IMR-90 (cell line): ENCODE results near the gene MARF1. TPM values are rescaled to one million over a fixed set of nuclear protein-coding genes. Genes with fewer than 3 reads are reported as not detected.

Source experiments
- ATAC-seq: fragments of 200-7000 bp; cut with Tn5 transposase; 2 replicates; pipeline ENCODE4 v1.9.1; 2020; ENCODE audit warnings: low read depth, mild to moderate bottlenecking, moderate library complexity
- BruUV-seq: library from RNA; stranded (reverse); fragments of 400-500 nt; replicated peaks from 2 replicates; lab custom pipeline; 2021; lab: Mats Ljungman, UMichigan
- CTCF ChIA-PET: fragments of 300-600 bp; formaldehyde crosslinking; extraction: SDS; loops from one replicate; lab custom pipeline; 2021; ENCODE audit warnings: antibody characterized with exemption; lab: Yijun Ruan, JAX
- POLR2A ChIA-PET: fragments of 300-600 bp; sonication (Branson Sonifier 250); formaldehyde crosslinking; loops from one replicate; lab custom pipeline; 2022; ENCODE audit warnings: antibody characterized with exemption; ENCODE audit not compliant: unreplicated experiment; lab: Charles Lee
- DNase-seq: peaks from one replicate; pipeline ENCODE4 v3.0.0; 2013
- H2AFZ ChIP-seq: replicated peaks from 2 replicates; pipeline ENCODE3; 2013; ENCODE audit warnings: low read length, mild to moderate bottlenecking; ENCODE audit not compliant: poor library complexity
- H2AK5ac ChIP-seq: 2 replicates; pipeline ENCODE4 v1.6.1; 2013; ENCODE audit warnings: low read depth, low read length, inconsistent platforms
- H2AK9ac ChIP-seq: replicated peaks from 2 replicates; pipeline ENCODE3; 2013; ENCODE audit warnings: mild to moderate bottlenecking, low read depth, low read length, moderate library complexity; ENCODE audit not compliant: poor library complexity
- H2BK120ac ChIP-seq: 2 replicates; pipeline ENCODE4 v1.6.1; 2013; ENCODE audit warnings: low read depth, low read length, inconsistent platforms
- H2BK15ac ChIP-seq: 3 replicates; pipeline ENCODE4 v1.6.1; 2013; ENCODE audit warnings: low read depth, low read length, inconsistent platforms
- H2BK20ac ChIP-seq: 2 replicates; pipeline ENCODE4 v1.6.1; 2013; ENCODE audit warnings: low read depth, mild to moderate bottlenecking, inconsistent platforms, low read length, moderate library complexity
- H2BK5ac ChIP-seq: 2 replicates; pipeline ENCODE4 v1.6.1; 2013; ENCODE audit warnings: mild to moderate bottlenecking, low read depth, low read length, inconsistent platforms; ENCODE audit not compliant: poor library complexity, severe bottlenecking
- H3K14ac ChIP-seq: replicated peaks from 2 replicates; pipeline ENCODE4 v1.6.1; 2013; ENCODE audit warnings: low read depth, low read length, inconsistent platforms
- H3K18ac ChIP-seq: 2 replicates; pipeline ENCODE4 v1.6.1; 2013; ENCODE audit warnings: low read depth, low read length, control low read depth
- H3K23ac ChIP-seq: 2 replicates; pipeline ENCODE4 v1.6.1; 2013; ENCODE audit warnings: low read depth, low read length, inconsistent platforms
- H3K27ac ChIP-seq: 2 replicates; pipeline ENCODE4 v1.5.1; 2013; ENCODE audit warnings: mild to moderate bottlenecking, control low read depth, low read length; ENCODE audit not compliant: insufficient read depth
- H3K27me3 ChIP-seq: 2 replicates; pipeline ENCODE4 v1.6.1; 2013; ENCODE audit warnings: low read length; ENCODE audit not compliant: control insufficient read depth, insufficient read depth
- H3K36me3 ChIP-seq: 2 replicates; pipeline ENCODE4 v1.6.1; 2013; ENCODE audit warnings: low read length, mixed read lengths; ENCODE audit not compliant: control insufficient read depth, insufficient read depth
- H3K4ac ChIP-seq: 2 replicates; pipeline ENCODE4 v1.6.1; 2013; ENCODE audit warnings: low read depth, low read length, inconsistent platforms
- H3K4me1 ChIP-seq: 2 replicates; pipeline ENCODE4 v1.6.1; 2013; ENCODE audit warnings: low read length, mixed read lengths; ENCODE audit not compliant: control insufficient read depth, insufficient read depth
- H3K4me2 ChIP-seq: 2 replicates; pipeline ENCODE4 v1.6.1; 2013; ENCODE audit warnings: low read depth, mild to moderate bottlenecking, control low read depth, low read length, moderate library complexity
- H3K4me3 ChIP-seq: 2 replicates; pipeline ENCODE4 v1.5.1; 2013; ENCODE audit warnings: low read depth, mild to moderate bottlenecking, control low read depth, low read length, moderate library complexity; ENCODE audit not compliant: insufficient read depth
- H3K56ac ChIP-seq: 2 replicates; pipeline ENCODE4 v1.6.1; 2013; ENCODE audit warnings: low read length, inconsistent platforms; ENCODE audit not compliant: insufficient read depth; ENCODE audit errors: extremely low read depth
- H3K79me1 ChIP-seq, 2 experiments: 2 replicates each; pipeline ENCODE4 v1.6.1; 2013; ENCODE audit warnings: low read length in 2 of 2, inconsistent platforms in 1 of 2, low read depth in 1 of 2
- H3K9ac ChIP-seq: 2 replicates; pipeline ENCODE4 v1.6.1; 2013; ENCODE audit warnings: low read depth, low read length, control low read depth
- H3K9me1 ChIP-seq: 2 replicates; pipeline ENCODE4 v1.6.1; 2013; ENCODE audit warnings: low read length, inconsistent platforms; ENCODE audit not compliant: insufficient read depth
- H3K9me3 ChIP-seq: 2 replicates; pipeline ENCODE4 v1.6.1; 2013; ENCODE audit warnings: low read length; ENCODE audit not compliant: control insufficient read depth, insufficient read depth
- H4K20me1 ChIP-seq: 2 replicates; pipeline ENCODE4 v1.6.1; 2013; ENCODE audit warnings: low read length, inconsistent platforms; ENCODE audit not compliant: insufficient read depth
- H4K5ac ChIP-seq: 2 replicates; pipeline ENCODE4 v1.6.1; 2013; ENCODE audit warnings: mild to moderate bottlenecking, low read depth, low read length, control low read depth
- H4K8ac ChIP-seq, 2 experiments: 2 replicates each; pipeline ENCODE4 v1.6.1; 2013; ENCODE audit warnings: low read depth in 2 of 2, low read length in 2 of 2, control low read depth in 1 of 2, inconsistent platforms in 1 of 2
- H4K91ac ChIP-seq: 2 replicates; pipeline ENCODE4 v1.6.1; 2013; ENCODE audit warnings: low read depth, low read length, inconsistent platforms; ENCODE audit not compliant: insufficient read depth
- CHD1 ChIP-seq: IDR thresholded peaks from 2 replicates; pipeline ENCODE4 v1.6.1; 2012; ENCODE audit warnings: low read depth, low read length, improper control_type of control experiment
- ELK1 ChIP-seq: fragments of 150-350 bp; IDR thresholded peaks from 2 replicates; pipeline ENCODE4 v1.6.1; 2016; ENCODE audit warnings: low read depth, mild to moderate bottlenecking, low read length, moderate library complexity, borderline replicate concordance
- MAFK ChIP-seq: IDR thresholded peaks from 2 replicates; pipeline ENCODE4 v1.6.1; 2012; ENCODE audit warnings: low read depth, low read length, improper control_type of control experiment
- MAZ ChIP-seq: IDR thresholded peaks from 2 replicates; pipeline ENCODE4 v1.6.1; 2012; ENCODE audit warnings: low read depth, mild to moderate bottlenecking, low read length, improper control_type of control experiment, moderate library complexity, borderline replicate concordance
- RFX5 ChIP-seq: IDR thresholded peaks from 2 replicates; pipeline ENCODE4 v1.8.0; 2012; ENCODE audit warnings: low read depth, mild to moderate bottlenecking, low read length, moderate library complexity
- WGBS, 2 experiments: methylation state at CpG; one replicate each; pipeline versions ENCODE4 v1.1.5 to v1.1.7; 2013; ENCODE audit warnings: missing lambda C conversion rate in 2 of 2; ENCODE audit not compliant: insufficient read length in 1 of 2; ENCODE audit errors: extremely low coverage in 2 of 2; 5-methylcytosine and 5-hydroxymethylcytosine counted together
- dilution Hi-C: fragments of 300-500 bp; cut with HindIII; formaldehyde crosslinking; loops from one replicate; pipeline ENCODE4 v1.14.3; 2018; ENCODE audit warnings: low sequenced_read_pairs; ENCODE audit not compliant: unreplicated experiment
- in situ Hi-C: fragments of 300-500 bp; cut with MboI; formaldehyde crosslinking; loops from 3 replicates; pipeline ENCODE4 v1.14.3; 2019; ENCODE audit warnings: low sequenced_read_pairs, inconsistent platforms, mixed read lengths
- intact Hi-C: fragments of 100-400 bp; cut with micrococcal nuclease; formaldehyde crosslinking; loops from 2 replicates; pipeline ENCODE4 v1.10.0; 2022
- polyA plus RNA-seq, 3 experiments: library from polyadenylated mRNA; depleted of rRNA; stranded (reverse); fragments of >200 nt; gene quantifications; 2 replicates each; pipeline ENCODE4 v1.2.3, GENCODE V29; 2012; ENCODE audit warnings: low replicate concordance in 1 of 3
- total RNA-seq: library from RNA; depleted of rRNA; stranded (reverse); fragments of >200 nt; gene quantifications from 2 replicates; pipeline ENCODE4 v1.2.3, GENCODE V29; 2012

MARF1 gene
- total and polyA plus RNA-seq, 2 of the 4 experiments (the other 2 are of a cell fraction): 9.0 to 12.9 TPM

GRCh38 chr16:15658556-15658955, 15.6 kb upstream of the MARF1 start:
- H3K79me1 ChIP-seq: peaks cover 56 to 75% of the 10 kb centered on the region in 2 experiments

More at GRCh38 chr16:15658556-15658955, 15.6 kb upstream of the MARF1 start:
- Histone ChIP-seq H2BK120ac (no peak overlapping the region), H3K9me3 (no peaks in the 10 kb centered on the region), H2AFZ (no peak overlapping the region), H4K8ac (no peak overlapping the region), H2AK5ac (0 out of 2 replicates have a peak overlapping the region, but pooled peaks have one; percentile 35), H2BK5ac (no peak overlapping the region), H3K36me3 (peaks cover 5% of the 10 kb centered on the region), H3K4me3 (no peak overlapping the region), H3K9ac (no peak overlapping the region), H3K23ac (no peak overlapping the region), H4K5ac (no peak overlapping the region), H3K14ac (no peak overlapping the region), H3K27me3 (no peaks in the 10 kb centered on the region), H2BK15ac (no peak overlapping the region), H3K4me1 (peaks cover 4% of the 10 kb centered on the region; the same call in 1 of the 2 replicates), H4K20me1 (peaks cover 62% of the 10 kb centered on the region), H3K27ac (no peak overlapping the region), H4K91ac (no peak overlapping the region), H3K4me2 (no peak overlapping the region), H3K9me1 (peaks cover 21% of the 10 kb centered on the region), H2BK20ac (no peak overlapping the region), H3K4ac (no peak overlapping the region), H3K56ac (no peak overlapping the region), H3K18ac (no peak overlapping the region), H2AK9ac (no peak overlapping the region)
- no peak for ATAC-seq
- intact Hi-C loops: no loop called here
- CTCF ChIA-PET: interaction anchor here (0.8 kb wide), 1 partner anchor 16 kb away, joined by 4 read pairs; the partner anchor contains the start of gene MARF1
- DNase-seq: no peak
- TF ChIP-seq MAFK: no peak
- no peak for TF ChIP-seq MAZ
- no peak for TF ChIP-seq CHD1
- no peak for TF ChIP-seq ELK1
- no peak for TF ChIP-seq RFX5
- no TSS peak for BruUV-seq
- dilution Hi-C loops: no loop called here
- in situ Hi-C loops: no loop called here
- WGBS, 2 experiments: 100% methylated on average over 1 of the region's 5 CpGs; no CpG with 5 or more reads in 1 of the 2 experiments
- POLR2A ChIA-PET: no interaction called here
